Hematopoietic multipotent progenitor cell treated with erythropoietin and hydrocortisone succinate and interleukin-3 and kit ligand, for 8 days (in vitro differentiated cells): ENCODE measurements around the gene BACE2.
"Not testable (repeated sequence)": the region's sequence is repeated elsewhere in the genome, so short reads cannot be mapped to it uniquely, and the experiment has no call there.

Source experiments
- DNase-seq: peaks from one replicate; pipeline ENCODE4 v3.0.0-alpha.2; 2015

Gene BACE2

GRCh38 chr21:41283211-41283818, 115.4 kb downstream of the BACE2 start:
- DNase-seq: peak; percentile 76

GRCh38 chr21:41289431-41289830, 121.5 kb downstream of the BACE2 start:
- no peak for DNase-seq

GRCh38 chr21:41290106-41290799, 122.3 kb downstream of the BACE2 start:
- no peak for DNase-seq

GRCh38 chr21:41294548-41295231, 126.7 kb downstream of the BACE2 start:
- no peak for DNase-seq

- DNase-seq: no peak
Measured at GRCh38 chr21:41295721-41296254, 127.8 kb downstream of the BACE2 start.

GRCh38 chr21:41302976-41303375, 135.0 kb downstream of the BACE2 start:
- DNase-seq: no peak

- no peak for DNase-seq
Measured at GRCh38 chr21:41304068-41304720, 136.2 kb downstream of the BACE2 start.

GRCh38 chr21:41307219-41307618, 139.3 kb downstream of the BACE2 start:
- no peak for DNase-seq

GRCh38 chr21:41313285-41314164, 145.6 kb downstream of the BACE2 start:
- DNase-seq: not testable (repeated sequence)

GRCh38 chr21:41315726-41316125, 147.8 kb downstream of the BACE2 start:
- no peak for DNase-seq

GRCh38 chr21:41316200-41317062, 148.5 kb downstream of the BACE2 start, which contains the start of gene FAM3B:
Gene FAM3B (plus strand): TSS chr21:41316801. CDS start chr21:41316880, 79 bp downstream.
- DNase-seq: no peak

GRCh38 chr21:41317063-41317392, 149.1 kb downstream of the BACE2 start:
- DNase-seq: no peak

GRCh38 chr21:41317458-41317857, 149.5 kb downstream of the BACE2 start:
- DNase-seq: no peak

GRCh38 chr21:41318218-41318617, 150.3 kb downstream of the BACE2 start:
- DNase-seq: no peak

- no peak for DNase-seq
Measured at GRCh38 chr21:41319273-41319672, 151.3 kb downstream of the BACE2 start.

GRCh38 chr21:41321211-41321907, 153.4 kb downstream of the BACE2 start:
- no peak for DNase-seq

- DNase-seq: no peak
Measured at GRCh38 chr21:41321908-41322495, 154.0 kb downstream of the BACE2 start.

GRCh38 chr21:41322496-41323382, 154.8 kb downstream of the BACE2 start:
- DNase-seq: no peak
